ENCODE measurements around the gene SEC11A. TPM values are rescaled to one million over a fixed set of nuclear protein-coding genes. Genes with fewer than 3 reads are reported as not detected.
A peak's percentile ranks its signal among the peaks of the same experiment; 100 is the strongest.
"Not testable (repeated sequence)": the region's sequence is repeated elsewhere in the genome, so short reads cannot be mapped to it uniquely, and the experiment has no call there.

Gene SEC11A
- total RNA-seq, 1 donor from 2014 or later = 589 TPM

GRCh38 chr15:84645997-84646396 lies 69.9 kb downstream of the SEC11A start:
- TF ChIP-seq, protein P1, sequence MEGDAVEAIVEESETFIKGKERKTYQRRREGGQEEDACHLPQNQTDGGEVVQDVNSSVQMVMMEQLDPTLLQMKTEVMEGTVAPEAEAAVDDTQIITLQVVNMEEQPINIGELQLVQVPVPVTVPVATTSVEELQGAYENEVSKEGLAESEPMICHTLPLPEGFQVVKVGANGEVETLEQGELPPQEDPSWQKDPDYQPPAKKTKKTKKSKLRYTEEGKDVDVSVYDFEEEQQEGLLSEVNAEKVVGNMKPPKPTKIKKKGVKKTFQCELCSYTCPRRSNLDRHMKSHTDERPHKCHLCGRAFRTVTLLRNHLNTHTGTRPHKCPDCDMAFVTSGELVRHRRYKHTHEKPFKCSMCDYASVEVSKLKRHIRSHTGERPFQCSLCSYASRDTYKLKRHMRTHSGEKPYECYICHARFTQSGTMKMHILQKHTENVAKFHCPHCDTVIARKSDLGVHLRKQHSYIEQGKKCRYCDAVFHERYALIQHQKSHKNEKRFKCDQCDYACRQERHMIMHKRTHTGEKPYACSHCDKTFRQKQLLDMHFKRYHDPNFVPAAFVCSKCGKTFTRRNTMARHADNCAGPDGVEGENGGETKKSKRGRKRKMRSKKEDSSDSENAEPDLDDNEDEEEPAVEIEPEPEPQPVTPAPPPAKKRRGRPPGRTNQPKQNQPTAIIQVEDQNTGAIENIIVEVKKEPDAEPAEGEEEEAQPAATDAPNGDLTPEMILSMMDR (IDR thresholded peaks at IDR 0.05) = no peak
- TF ChIP-seq EZH2phosphoT487 (IDR thresholded peaks at IDR 0.05) = no peak
- TF ChIP-seq EZH2 (IDR thresholded peaks at IDR 0.05) = no peak
- Histone ChIP-seq H3F3A (ENCODE audit: low read depth) (no peaks in the 10 kb centered on the region), H3K79me2 (ENCODE audit: low read depth) (no peaks in the 10 kb centered on the region), H3K27me3 (no peaks in the 10 kb centered on the region), H3K36me3 (no peaks in the 10 kb centered on the region), H3K4me1 (no peaks in the 10 kb centered on the region), H3K4me3 (no peak overlapping the region), H3K9me3 (ENCODE audit: low read depth) (no peaks in the 10 kb centered on the region), H3K9ac (no peak overlapping the region), H2AFZ (replicated peaks) (no peak overlapping the region), H3K27ac (no peak overlapping the region), H4K20me1 (ENCODE audit: low read depth) (no peaks in the 10 kb centered on the region), H3K4me2 (no peak overlapping the region)
- Mint-ChIP-seq H3K4me1 (peaks cover 2% of the 10 kb centered on the region), H3K9me3 (no peaks in the 10 kb centered on the region), H3K36me3 (peaks cover 40% of the 10 kb centered on the region), H3K27me3 (ENCODE audit: insufficient read depth, low read depth) (no peaks in the 10 kb centered on the region), H3K27ac (no peak overlapping the region), H3K4me3 (no peak overlapping the region)
- no peak for DNase-seq (ENCODE audit: low spot score)

DNA sequence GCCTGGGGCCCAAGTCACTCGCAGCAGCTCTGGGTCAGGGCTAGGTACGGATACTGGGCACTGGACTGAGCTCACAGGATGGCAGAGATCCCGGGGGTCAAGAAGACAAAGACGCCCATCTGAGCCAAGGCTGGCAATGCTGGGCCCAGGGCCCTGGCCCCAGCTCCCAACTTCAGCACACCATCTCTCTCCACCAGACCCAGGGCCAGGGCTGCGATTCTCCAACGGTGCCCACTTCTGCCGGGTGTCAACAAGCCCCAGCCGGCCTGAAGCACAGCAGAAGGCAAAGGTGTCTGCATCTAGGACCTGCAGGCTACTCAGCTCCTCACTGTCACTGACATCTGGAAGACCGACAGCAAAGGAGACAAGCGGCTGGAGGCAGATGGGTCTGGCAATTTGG lies 70.4 kb downstream of the SEC11A start:
- peaks cover 42% of the 10 kb centered on the region for H3K36me3 Mint-ChIP-seq
- H3K36me3 ChIP-seq = no peaks in the 10 kb centered on the region
- H3K27me3 ChIP-seq = no peaks in the 10 kb centered on the region
- H3K27ac ChIP-seq = no peak overlapping the region
- no peaks in the 10 kb centered on the region for H3K9me3 ChIP-seq (ENCODE audit: low read depth)
- no peak overlapping the region for H3K27ac Mint-ChIP-seq
- H3K4me3 ChIP-seq = no peak overlapping the region
- H3K27me3 Mint-ChIP-seq (ENCODE audit: insufficient read depth, low read depth) = no peaks in the 10 kb centered on the region
- H3K9me3 Mint-ChIP-seq = no peaks in the 10 kb centered on the region
- no peak overlapping the region for H3K4me3 Mint-ChIP-seq
- no peaks in the 10 kb centered on the region for H4K20me1 ChIP-seq (ENCODE audit: low read depth)
- H3F3A ChIP-seq (ENCODE audit: low read depth) = peaks cover under 1% of the 10 kb centered on the region
- no peak overlapping the region for H3K4me2 ChIP-seq
- TF ChIP-seq EZH2 (IDR thresholded peaks at IDR 0.05) (no peak), EZH2phosphoT487 (IDR thresholded peaks at IDR 0.05) (no peak)
- TF ChIP-seq, protein P1 (IDR thresholded peaks at IDR 0.05) = no peak
- H3K4me1 ChIP-seq = no peaks in the 10 kb centered on the region
- DNase-seq (ENCODE audit: low spot score) = no peak
- H3K9ac ChIP-seq = no peak overlapping the region
- H3K79me2 ChIP-seq (ENCODE audit: low read depth) = no peaks in the 10 kb centered on the region
- no peak overlapping the region for H2AFZ ChIP-seq (replicated peaks)
- H3K4me1 Mint-ChIP-seq = peaks cover 2% of the 10 kb centered on the region

- TF ChIP-seq EZH2 (IDR thresholded peaks at IDR 0.05) (no peak), EZH2phosphoT487 (IDR thresholded peaks at IDR 0.05) (no peak)
- TF ChIP-seq, protein P1 (IDR thresholded peaks at IDR 0.05) = no peak
- no peak for DNase-seq (ENCODE audit: low spot score)
- no peak overlapping the region for H3K27ac Mint-ChIP-seq
- H3K4me1 ChIP-seq = no peaks in the 10 kb centered on the region
- no peaks in the 10 kb centered on the region for H3K36me3 ChIP-seq
- H3K27me3 Mint-ChIP-seq (ENCODE audit: insufficient read depth, low read depth) = no peaks in the 10 kb centered on the region
- H3K9ac ChIP-seq = no peak overlapping the region
- H3K9me3 Mint-ChIP-seq = no peaks in the 10 kb centered on the region
- peaks cover 4% of the 10 kb centered on the region for H3K4me1 Mint-ChIP-seq
- no peaks in the 10 kb centered on the region for H3K27me3 ChIP-seq
- no peak overlapping the region for H3K4me3 ChIP-seq
- H3K27ac ChIP-seq = no peak overlapping the region
- no peak overlapping the region for H3K4me2 ChIP-seq
- H4K20me1 ChIP-seq (ENCODE audit: low read depth) = no peaks in the 10 kb centered on the region
- H3K4me3 Mint-ChIP-seq = no peak overlapping the region
- peaks cover 50% of the 10 kb centered on the region for H3K36me3 Mint-ChIP-seq
- no peaks in the 10 kb centered on the region for H3K79me2 ChIP-seq (ENCODE audit: low read depth)
- peaks cover 13% of the 10 kb centered on the region for H3F3A ChIP-seq (ENCODE audit: low read depth)
- H2AFZ ChIP-seq (replicated peaks) = no peak overlapping the region
- H3K9me3 ChIP-seq (ENCODE audit: low read depth) = no peaks in the 10 kb centered on the region
Observed at GRCh38 chr15:84643838-84644237, 72.1 kb downstream of the SEC11A start.

DNA sequence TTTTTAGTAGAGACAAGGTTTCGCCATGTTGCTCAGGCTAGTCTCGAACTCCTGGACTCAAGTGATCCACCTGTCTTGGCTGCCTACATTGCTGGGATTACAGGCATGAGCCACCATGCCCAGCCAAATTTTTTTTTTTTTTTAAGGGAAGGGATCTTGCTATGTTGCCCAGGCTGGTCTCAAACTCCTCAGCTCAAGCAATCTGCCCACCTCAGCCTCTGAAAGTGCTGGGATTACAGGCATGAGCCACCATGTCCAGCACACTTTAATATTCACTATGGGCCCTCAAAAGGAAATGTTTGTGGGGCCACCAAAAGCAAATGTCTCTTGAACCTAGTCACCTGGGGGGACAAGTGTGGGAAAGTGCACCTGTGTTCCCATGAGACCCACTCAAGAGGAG lies 73.3 kb downstream of the SEC11A start:
- not testable (repeated sequence) for H3K9me3 ChIP-seq (ENCODE audit: low read depth); H3K4me1 ChIP-seq; H3K4me3 Mint-ChIP-seq; H3K27ac Mint-ChIP-seq; H3K4me2 ChIP-seq; H3K9ac ChIP-seq; H3K36me3 ChIP-seq; H3K4me1 Mint-ChIP-seq; H2AFZ ChIP-seq (replicated peaks); H3K27me3 Mint-ChIP-seq (ENCODE audit: insufficient read depth, low read depth); H3K27ac ChIP-seq; H3K9me3 Mint-ChIP-seq; DNase-seq (ENCODE audit: low spot score); H3K4me3 ChIP-seq; H3K27me3 ChIP-seq; H3K79me2 ChIP-seq (ENCODE audit: low read depth); H4K20me1 ChIP-seq (ENCODE audit: low read depth)
- H3K36me3 Mint-ChIP-seq = peaks cover 41% of the 10 kb centered on the region
- H3F3A ChIP-seq (ENCODE audit: low read depth) = peaks cover 13% of the 10 kb centered on the region

DNA sequence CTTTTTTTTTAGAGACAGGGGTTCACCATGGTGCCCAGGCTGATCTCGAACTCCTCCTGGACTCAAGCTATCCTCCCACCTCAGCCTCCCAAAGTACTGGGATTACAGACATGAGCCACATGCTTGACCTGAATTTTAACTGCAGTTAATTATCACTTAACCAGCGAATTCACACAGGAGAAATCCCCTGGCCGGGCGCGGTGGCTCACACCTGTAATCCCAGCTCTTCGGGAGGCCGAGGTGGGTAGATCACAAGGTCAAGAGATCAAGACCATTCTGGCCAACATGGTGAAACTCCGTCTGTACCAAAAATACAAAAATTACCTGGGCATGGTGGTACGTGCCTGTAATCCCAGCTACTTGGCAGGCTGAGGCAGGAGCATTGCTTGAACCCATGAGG lies 74.1 kb downstream of the SEC11A start:
- Mint-ChIP-seq H3K36me3 (peaks cover 40% of the 10 kb centered on the region), H3K4me3 (peak overlapping the region; percentile 30)
- not testable (repeated sequence) for H3K27ac ChIP-seq; H3K27me3 Mint-ChIP-seq (ENCODE audit: insufficient read depth, low read depth); H3K4me2 ChIP-seq; H2AFZ ChIP-seq (replicated peaks); H3K4me3 ChIP-seq; H3K4me1 ChIP-seq; H3K27ac Mint-ChIP-seq; H3K79me2 ChIP-seq (ENCODE audit: low read depth); H3K36me3 ChIP-seq; H3K9ac ChIP-seq; H3K4me1 Mint-ChIP-seq; H3K9me3 Mint-ChIP-seq; DNase-seq (ENCODE audit: low spot score); H3K9me3 ChIP-seq (ENCODE audit: low read depth); H3K27me3 ChIP-seq; H4K20me1 ChIP-seq (ENCODE audit: low read depth)
- peaks cover 13% of the 10 kb centered on the region for H3F3A ChIP-seq (ENCODE audit: low read depth)

Data from neural progenitor cell (in vitro differentiated cells).